OCI-LY1 (cell line): Measurements from ENCODE around the gene SIRPA.

Experiments used
- H2AFZ ChIP-seq: fragments of 200-600 bp; sonication (generic), shearing (Covaris generic); 2 replicates; pipeline ENCODE4 v1.6.0; 2014; ENCODE audit warnings: antibody characterized with exemption, mild to moderate bottlenecking, low read length
- H3F3A ChIP-seq: fragments of 200-600 bp; sonication (generic), shearing (Covaris generic); 2 replicates; pipeline ENCODE4 v1.6.0; 2014; ENCODE audit warnings: mild to moderate bottlenecking, antibody characterized with exemption, low read length, moderate library complexity; ENCODE audit not compliant: insufficient read depth
- H3K27ac ChIP-seq: fragments of 200-600 bp; sonication (generic); 2 replicates; pipeline ENCODE4 v1.5.1; 2014; ENCODE audit warnings: low read length, mixed run types, mild to moderate bottlenecking, low read depth; ENCODE audit not compliant: poor library complexity, severe bottlenecking
- H3K27me3 ChIP-seq: fragments of 200-600 bp; sonication (generic); 2 replicates; pipeline ENCODE4 v1.6.0; 2014; ENCODE audit warnings: antibody characterized with exemption, mild to moderate bottlenecking, low read length, moderate library complexity; ENCODE audit not compliant: insufficient read depth
- H3K36me3 ChIP-seq: fragments of 200-600 bp; sonication (generic); 2 replicates; pipeline ENCODE4 v1.6.1; 2014; ENCODE audit warnings: mild to moderate bottlenecking, antibody characterized with exemption, low read length, moderate library complexity, mixed read lengths; ENCODE audit not compliant: insufficient read depth
- H3K4me1 ChIP-seq: fragments of 200-600 bp; sonication (generic); 2 replicates; pipeline ENCODE4 v1.5.1; 2014; ENCODE audit warnings: mild to moderate bottlenecking, low read length, moderate library complexity; ENCODE audit not compliant: insufficient read depth, severe bottlenecking
- H3K4me2 ChIP-seq: fragments of 200-600 bp; sonication (generic), shearing (Covaris generic); 2 replicates; pipeline ENCODE4 v1.6.1; 2014; ENCODE audit warnings: low read length
- H3K4me3 ChIP-seq: fragments of 200-600 bp; sonication (generic); 2 replicates; pipeline ENCODE4 v1.5.1; 2014; ENCODE audit warnings: low read length, low read depth, mild to moderate bottlenecking, mixed read lengths; ENCODE audit not compliant: poor library complexity, severe bottlenecking
- H3K79me2 ChIP-seq: fragments of 200-600 bp; shearing (Covaris generic); 2 replicates; pipeline ENCODE4 v1.6.1; 2016; ENCODE audit warnings: mixed run types, low read length, mixed read lengths; ENCODE audit not compliant: insufficient read depth
- H3K9ac ChIP-seq: fragments of 200-600 bp; sonication (generic), shearing (Covaris generic); 2 replicates; pipeline ENCODE4 v1.6.1; 2014; ENCODE audit warnings: mild to moderate bottlenecking, low read length, mixed read lengths
- H3K9me2 ChIP-seq: fragments of 200-600 bp; sonication (generic), shearing (Covaris generic); 2 replicates; pipeline ENCODE4 v1.6.1; 2014; ENCODE audit warnings: low read depth, mild to moderate bottlenecking, low read length, mixed read lengths
- H3K9me3 ChIP-seq: fragments of 200-600 bp; shearing (Covaris generic); 2 replicates; pipeline ENCODE4 v1.6.1; 2014; ENCODE audit warnings: low read length, mixed read lengths
- H4K20me1 ChIP-seq: fragments of 200-600 bp; sonication (generic), shearing (Covaris generic); 2 replicates; pipeline ENCODE4 v1.6.0; 2016; ENCODE audit warnings: mild to moderate bottlenecking, low read length; ENCODE audit not compliant: insufficient read depth
- EZH2 ChIP-seq: fragments of 200-600 bp; sonication (generic), shearing (Covaris generic); IDR thresholded peaks from 2 replicates; pipeline ENCODE4 v1.8.0; 2017; ENCODE audit warnings: borderline replicate concordance, mixed run types, mild to moderate bottlenecking, antibody characterized with exemption, low read length, moderate library complexity, mixed read lengths
- TF ChIP-seq, protein P1 (sequence below): fragments of 200-600 bp; sonication (generic), shearing (Covaris generic); IDR thresholded peaks from 2 replicates; pipeline ENCODE4 v1.5.1; 2017; ENCODE audit warnings: mild to moderate bottlenecking, antibody characterized with exemption, low read length, moderate library complexity, mixed read lengths

Gene SIRPA

DNA sequence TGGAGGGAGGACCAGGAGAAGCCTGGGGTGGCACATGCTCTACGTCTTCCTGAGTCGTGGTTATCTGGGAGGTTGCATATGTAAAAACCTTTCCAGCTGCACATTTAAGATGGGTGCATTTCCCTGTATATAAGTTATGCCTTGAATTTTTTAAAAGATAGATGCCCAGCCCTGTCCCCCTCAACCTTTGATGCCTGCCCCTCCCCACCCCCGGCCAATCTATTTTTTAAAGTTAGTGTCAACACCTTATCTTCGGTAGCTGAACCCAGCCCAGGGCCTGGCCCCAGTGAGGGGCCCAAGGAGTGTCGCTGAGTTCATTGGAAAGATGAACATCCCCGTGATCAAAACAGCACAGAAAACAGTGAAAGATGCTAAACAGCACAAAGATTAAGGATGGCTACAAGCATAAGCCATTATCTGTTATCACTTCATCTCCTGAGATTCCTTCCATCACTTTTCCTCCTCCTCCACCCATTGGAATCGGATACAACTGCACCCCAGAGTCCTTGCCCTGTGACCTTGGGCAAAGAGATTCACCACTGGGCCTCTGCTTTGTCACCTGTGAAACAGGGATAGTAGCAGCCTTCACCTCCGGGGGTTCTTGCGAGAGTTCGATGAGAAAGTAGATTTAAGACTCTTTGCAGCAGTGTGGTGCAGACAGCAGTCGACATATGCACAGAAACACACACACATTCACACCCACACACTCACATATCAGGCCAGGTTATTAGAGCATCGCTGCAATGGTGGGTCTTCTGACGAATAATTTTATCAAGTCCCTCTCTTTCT, 47.5 kb downstream of the SIRPA start:
- no peaks in the 10 kb centered on the region for H3K79me2 ChIP-seq
- H3K4me3 ChIP-seq, result no peak overlapping the region
- H3K27ac ChIP-seq, result no peak overlapping the region
- H3F3A ChIP-seq, result no peaks in the 10 kb centered on the region
- H4K20me1 ChIP-seq, result no peaks in the 10 kb centered on the region
- no peaks in the 10 kb centered on the region for H3K9me3 ChIP-seq
- no peak overlapping the region for H2AFZ ChIP-seq
- no peaks in the 10 kb centered on the region for H3K36me3 ChIP-seq
- H3K4me1 ChIP-seq, result no peaks in the 10 kb centered on the region
- H3K9ac ChIP-seq, result no peak overlapping the region
- H3K9me2 ChIP-seq, result no peaks in the 10 kb centered on the region
- H3K27me3 ChIP-seq, result 0 out of 2 replicates have a peak, but pooled peaks cover 4% of the 10 kb centered on the region
- TF ChIP-seq, protein P1, sequence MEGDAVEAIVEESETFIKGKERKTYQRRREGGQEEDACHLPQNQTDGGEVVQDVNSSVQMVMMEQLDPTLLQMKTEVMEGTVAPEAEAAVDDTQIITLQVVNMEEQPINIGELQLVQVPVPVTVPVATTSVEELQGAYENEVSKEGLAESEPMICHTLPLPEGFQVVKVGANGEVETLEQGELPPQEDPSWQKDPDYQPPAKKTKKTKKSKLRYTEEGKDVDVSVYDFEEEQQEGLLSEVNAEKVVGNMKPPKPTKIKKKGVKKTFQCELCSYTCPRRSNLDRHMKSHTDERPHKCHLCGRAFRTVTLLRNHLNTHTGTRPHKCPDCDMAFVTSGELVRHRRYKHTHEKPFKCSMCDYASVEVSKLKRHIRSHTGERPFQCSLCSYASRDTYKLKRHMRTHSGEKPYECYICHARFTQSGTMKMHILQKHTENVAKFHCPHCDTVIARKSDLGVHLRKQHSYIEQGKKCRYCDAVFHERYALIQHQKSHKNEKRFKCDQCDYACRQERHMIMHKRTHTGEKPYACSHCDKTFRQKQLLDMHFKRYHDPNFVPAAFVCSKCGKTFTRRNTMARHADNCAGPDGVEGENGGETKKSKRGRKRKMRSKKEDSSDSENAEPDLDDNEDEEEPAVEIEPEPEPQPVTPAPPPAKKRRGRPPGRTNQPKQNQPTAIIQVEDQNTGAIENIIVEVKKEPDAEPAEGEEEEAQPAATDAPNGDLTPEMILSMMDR, result no peak
- TF ChIP-seq EZH2, result no peak
- H3K4me2 ChIP-seq, result no peak overlapping the region

DNA sequence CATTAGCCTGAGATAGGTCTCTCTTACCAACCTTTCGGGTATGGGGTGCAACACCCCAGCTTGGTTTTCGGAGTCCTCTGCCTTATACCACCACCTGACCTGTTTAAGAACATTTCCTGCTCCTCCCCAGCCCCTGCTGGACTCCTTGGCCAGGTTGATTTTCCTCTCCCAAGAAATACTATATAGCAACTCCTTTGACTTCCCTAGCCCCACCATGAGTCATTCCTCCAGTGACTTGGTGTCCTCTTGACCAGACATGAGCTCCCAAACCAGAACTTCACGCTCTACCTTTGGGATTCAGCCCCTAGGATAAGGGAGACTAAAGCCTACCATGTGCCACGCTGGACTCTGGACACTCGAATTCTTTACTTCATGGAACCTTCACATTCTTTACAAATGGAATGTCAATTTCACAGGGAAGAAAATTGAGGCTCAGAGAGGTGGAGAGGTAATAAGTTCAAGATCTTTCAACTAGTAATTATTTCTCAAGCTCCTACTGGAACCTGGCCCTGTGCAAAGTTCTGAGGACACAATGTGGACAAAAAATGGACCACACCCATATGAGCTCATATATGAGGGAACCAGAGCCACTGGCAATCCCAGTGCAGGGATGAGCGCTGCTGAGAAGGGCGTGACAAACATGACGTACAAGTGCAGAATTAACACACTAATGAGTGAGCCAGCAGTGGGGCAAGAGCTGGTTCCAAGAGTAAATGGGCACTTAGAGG, 48.2 kb downstream of the SIRPA start:
- H3K4me2 ChIP-seq, result no peak overlapping the region
- no peaks in the 10 kb centered on the region for H3K4me1 ChIP-seq
- no peak overlapping the region for H3K9ac ChIP-seq
- no peaks in the 10 kb centered on the region for H3K9me2 ChIP-seq
- no peaks in the 10 kb centered on the region for H4K20me1 ChIP-seq
- TF ChIP-seq, protein P1, result no peak
- no peak for TF ChIP-seq EZH2
- no peak overlapping the region for H3K27ac ChIP-seq
- H3K27me3 ChIP-seq, result 0 out of 2 replicates have a peak, but pooled peaks cover 4% of the 10 kb centered on the region
- H3K79me2 ChIP-seq, result no peaks in the 10 kb centered on the region
- no peak overlapping the region for H3K4me3 ChIP-seq
- H2AFZ ChIP-seq, result no peak overlapping the region
- H3F3A ChIP-seq, result no peaks in the 10 kb centered on the region
- no peaks in the 10 kb centered on the region for H3K9me3 ChIP-seq
- H3K36me3 ChIP-seq, result no peaks in the 10 kb centered on the region

- Histone ChIP-seq H3K36me3 (no peaks in the 10 kb centered on the region), H3K79me2 (no peaks in the 10 kb centered on the region), H2AFZ (no peak overlapping the region), H3K4me2 (no peak overlapping the region), H3F3A (no peaks in the 10 kb centered on the region), H3K27ac (no peak overlapping the region), H3K9me3 (no peaks in the 10 kb centered on the region), H3K27me3 (0 out of 2 replicates have a peak, but pooled peaks cover 4% of the 10 kb centered on the region), H4K20me1 (no peaks in the 10 kb centered on the region), H3K4me3 (no peak overlapping the region), H3K9ac (no peak overlapping the region), H3K9me2 (no peaks in the 10 kb centered on the region), H3K4me1 (no peaks in the 10 kb centered on the region)
- TF ChIP-seq, protein P1, result no peak
- no peak for TF ChIP-seq EZH2
Measured at GRCh38 chr20:1944345-1945091, 49.3 kb downstream of the SIRPA start.
